Liver (tissue), 9 donors: ENCODE results near the gene RAD51B. TPM values are rescaled to one million over a fixed set of nuclear protein-coding genes. Genes with fewer than 3 reads are reported as not detected.

Experiments used
- DNase-seq: peaks from one replicate; pipeline ENCODE4 v3.0.0-alpha.2; 2017; ENCODE audit warnings: low spot score
- H3K27ac ChIP-seq, 2 donors: one replicate each; pipeline ENCODE4 v1.7.0; 2013; ENCODE audit warnings: inconsistent platforms in 2 of 2, low read length in 2 of 2, control low read depth in 1 of 2, low read depth in 1 of 2, mild to moderate bottlenecking in 1 of 2
- H3K27me3 ChIP-seq, 4 donors: one replicate each; pipeline versions ENCODE4 v1.6.1 to v1.7.0; 2013; ENCODE audit warnings: low read length in 3 of 4, inconsistent platforms in 1 of 4, mild to moderate bottlenecking in 1 of 4, moderate library complexity in 1 of 4; ENCODE audit not compliant: control insufficient read depth in 4 of 4, insufficient read depth in 4 of 4
- H3K36me3 ChIP-seq, 4 donors: one replicate each; pipeline versions ENCODE4 v1.6.1 to v1.7.0; 2013; ENCODE audit warnings: low read length in 3 of 4, mild to moderate bottlenecking in 3 of 4, low read depth in 1 of 4, moderate library complexity in 1 of 4; ENCODE audit not compliant: control insufficient read depth in 4 of 4, insufficient read depth in 3 of 4
- H3K4me1 ChIP-seq, 4 donors: one replicate each; pipeline versions ENCODE4 v1.6.1 to v1.7.0; 2013; ENCODE audit warnings: low read length in 3 of 4, mild to moderate bottlenecking in 3 of 4, moderate library complexity in 1 of 4; ENCODE audit not compliant: control insufficient read depth in 4 of 4, insufficient read depth in 4 of 4
- H3K4me3 ChIP-seq, 3 donors: one replicate each; pipeline versions ENCODE4 v1.6.1 to v1.7.0; 2013; ENCODE audit warnings: low read length in 3 of 3, control low read depth in 1 of 3, low read depth in 1 of 3, mild to moderate bottlenecking in 1 of 3
- H3K9ac ChIP-seq, 2 donors: one replicate each; pipeline ENCODE4 v1.7.0; 2013; ENCODE audit warnings: low read length in 2 of 2, mild to moderate bottlenecking in 2 of 2, moderate library complexity in 2 of 2, control low read depth in 1 of 2, low read depth in 1 of 2
- H3K9me3 ChIP-seq, 4 donors: one replicate each; pipeline versions ENCODE4 v1.6.1 to v1.7.0; 2013; ENCODE audit warnings: low read length in 3 of 4; ENCODE audit not compliant: control insufficient read depth in 4 of 4
- EGR1 ChIP-seq, 2 donors: IDR thresholded peaks; 2 replicates each; pipeline ENCODE4 v1.6.1; 2016 to 2018; ENCODE audit warnings: antibody characterized with exemption in 2 of 2, low read depth in 2 of 2
- FOXA1 ChIP-seq: IDR thresholded peaks from 2 replicates; pipeline ENCODE4 v1.6.1; 2016; ENCODE audit warnings: antibody characterized with exemption
- FOXA2 ChIP-seq: IDR thresholded peaks from 2 replicates; pipeline ENCODE4 v1.6.1; 2016; ENCODE audit warnings: antibody characterized with exemption
- GABPA ChIP-seq, 2 donors: IDR thresholded peaks in 1 of 2; conservative IDR thresholded peaks in 1 of 2; 2 replicates each; pipeline ENCODE4 v1.6.1; 2016; ENCODE audit warnings: antibody characterized with exemption in 2 of 2, mild to moderate bottlenecking in 1 of 2, moderate library complexity in 1 of 2
- HNF4A ChIP-seq, 2 donors: conservative IDR thresholded peaks; 2 replicates each; pipeline ENCODE4 v1.6.1; 2016; ENCODE audit warnings: antibody characterized with exemption in 2 of 2, mild to moderate bottlenecking in 2 of 2
- HNF4G ChIP-seq: IDR thresholded peaks from 2 replicates; pipeline ENCODE4 v1.6.1; 2016; ENCODE audit warnings: antibody characterized with exemption
- JUND ChIP-seq, 2 donors: IDR thresholded peaks; 2 replicates each; pipeline ENCODE4 v1.6.1; 2016; ENCODE audit warnings: antibody characterized with exemption in 2 of 2
- NR2F2 ChIP-seq: IDR thresholded peaks from 2 replicates; pipeline ENCODE4 v1.6.1; 2016; ENCODE audit warnings: antibody characterized with exemption
- RAD21 ChIP-seq, 2 donors: IDR thresholded peaks; 2 replicates each; pipeline ENCODE4 v1.6.1; 2016; ENCODE audit warnings: antibody characterized with exemption in 2 of 2, mild to moderate bottlenecking in 2 of 2
- REST ChIP-seq: IDR thresholded peaks from 2 replicates; pipeline ENCODE4 v1.6.1; 2016; ENCODE audit warnings: antibody characterized with exemption, mild to moderate bottlenecking
- RXRA ChIP-seq, 2 donors: IDR thresholded peaks; 2 replicates each; pipeline ENCODE4 v1.6.1; 2017 to 2018; ENCODE audit warnings: antibody characterized with exemption in 2 of 2, mild to moderate bottlenecking in 1 of 2
- SP1 ChIP-seq: IDR thresholded peaks from 2 replicates; pipeline ENCODE4 v1.6.1; 2018; ENCODE audit warnings: antibody characterized with exemption, mild to moderate bottlenecking
- TAF1 ChIP-seq: conservative IDR thresholded peaks from 2 replicates; pipeline ENCODE4 v1.6.1; 2016; ENCODE audit warnings: antibody characterized with exemption, mild to moderate bottlenecking
- YY1 ChIP-seq: IDR thresholded peaks from 2 replicates; pipeline ENCODE4 v1.6.1; 2016; ENCODE audit warnings: antibody characterized with exemption, mild to moderate bottlenecking
- WGBS: extraction: QIAGEN DNeasy Blood & Tissue Kit; methylation state at CpG from one replicate; pipeline ENCODE4 v1.1.7; 2013; 5-methylcytosine and 5-hydroxymethylcytosine counted together
- polyA plus RNA-seq, 2 donors: library from polyadenylated mRNA; stranded (reverse) in 1 of 2; unstranded in 1 of 2; fragments of 200-250 nt in 1 of 2; fragments of >200 nt in 1 of 2; fragmentation: Nextera tagmentation in 1 of 2; extraction: Ambion mirVana in 1 of 2; gene quantifications; one replicate each; pipeline versions ENCODE4 v1.2.1 to v1.2.3, GENCODE V29; 2013 to 2015
- total RNA-seq, 2 donors: library from RNA; depleted of rRNA; stranded (reverse); fragments of >200 nt; gene quantifications; one replicate each; pipeline ENCODE4 v1.2.3, GENCODE V29; 2014
- TF ChIP-seq, protein P1 (sequence below): IDR thresholded peaks from 2 replicates; pipeline ENCODE4 v1.6.1; 2016; ENCODE audit warnings: antibody characterized with exemption
- TF ChIP-seq, protein P2 (sequence below): fragments of 150-350 bp; IDR thresholded peaks from 2 replicates; pipeline ENCODE4 v1.5.1; 2017; ENCODE audit warnings: improper control_type of control experiment, low read depth, low read length; ENCODE audit not compliant: missing input control
- TF ChIP-seq, protein P3 (sequence below): IDR thresholded peaks from 2 replicates; pipeline ENCODE4 v1.6.1; 2016; ENCODE audit warnings: antibody characterized with exemption
- TF ChIP-seq, protein P4 (sequence below): IDR thresholded peaks from 2 replicates; pipeline ENCODE4 v1.6.1; 2016; ENCODE audit warnings: antibody characterized with exemption
- donor health status: healthy.
- donor health status: healthy.
- donor health status: healthy.
- donor health status: healthy.
- donor health status: healthy.

The RAD51B gene
- total and polyA plus RNA-seq, 4 donors: 0.81 to 12.9 (median 2.4) TPM

DNA sequence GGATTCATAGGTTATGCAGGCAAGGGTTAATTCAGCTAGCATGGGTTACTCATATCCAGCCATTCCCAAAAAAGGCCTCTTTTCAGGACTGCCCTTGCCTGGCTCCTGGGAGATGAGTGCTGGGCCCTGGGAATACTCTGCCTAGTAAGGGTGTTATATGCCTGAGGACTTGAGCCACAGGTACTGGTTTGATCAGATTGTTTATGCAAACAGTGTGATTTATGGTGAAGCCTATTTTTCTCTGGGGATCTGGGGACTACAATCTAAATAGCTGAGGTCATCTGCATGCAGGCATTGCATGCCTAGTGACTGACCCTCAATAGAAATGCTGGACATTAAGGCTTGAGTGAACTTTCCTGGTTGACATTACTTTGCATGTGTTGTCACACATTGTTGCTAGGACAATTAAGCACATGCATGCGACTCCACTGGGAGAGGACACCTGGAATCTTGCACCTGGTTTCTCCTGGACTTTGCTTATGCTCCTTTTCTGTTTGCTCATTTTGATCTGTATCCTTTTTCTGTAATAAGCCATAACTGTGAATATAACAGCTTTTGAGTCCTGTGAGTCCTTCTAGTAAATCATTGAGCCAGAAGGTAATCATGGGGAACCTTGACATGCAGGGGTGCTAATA is 73.0 kb downstream of the RAD51B start:
- H3K4me3 ChIP-seq: no peak overlapping the region

More for the DNA sequence above, 73.0 kb downstream of the RAD51B start:
- no peak overlapping the region for H3K27ac ChIP-seq
- no peaks in the 10 kb centered on the region for H3K27me3 ChIP-seq
- no peak for DNase-seq
- no peak for TF ChIP-seq FOXA1
- TF ChIP-seq, protein P1, sequence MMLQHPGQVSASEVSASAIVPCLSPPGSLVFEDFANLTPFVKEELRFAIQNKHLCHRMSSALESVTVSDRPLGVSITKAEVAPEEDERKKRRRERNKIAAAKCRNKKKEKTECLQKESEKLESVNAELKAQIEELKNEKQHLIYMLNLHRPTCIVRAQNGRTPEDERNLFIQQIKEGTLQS: no peak
- no peak for TF ChIP-seq RXRA (IDR thresholded peaks at IDR 0.05)
- no peak for TF ChIP-seq GABPA (IDR thresholded peaks at IDR 0.05 in 1 of 2, conservative IDR thresholded peaks at IDR 0.05 in 1 of 2)
- TF ChIP-seq, protein P2, sequence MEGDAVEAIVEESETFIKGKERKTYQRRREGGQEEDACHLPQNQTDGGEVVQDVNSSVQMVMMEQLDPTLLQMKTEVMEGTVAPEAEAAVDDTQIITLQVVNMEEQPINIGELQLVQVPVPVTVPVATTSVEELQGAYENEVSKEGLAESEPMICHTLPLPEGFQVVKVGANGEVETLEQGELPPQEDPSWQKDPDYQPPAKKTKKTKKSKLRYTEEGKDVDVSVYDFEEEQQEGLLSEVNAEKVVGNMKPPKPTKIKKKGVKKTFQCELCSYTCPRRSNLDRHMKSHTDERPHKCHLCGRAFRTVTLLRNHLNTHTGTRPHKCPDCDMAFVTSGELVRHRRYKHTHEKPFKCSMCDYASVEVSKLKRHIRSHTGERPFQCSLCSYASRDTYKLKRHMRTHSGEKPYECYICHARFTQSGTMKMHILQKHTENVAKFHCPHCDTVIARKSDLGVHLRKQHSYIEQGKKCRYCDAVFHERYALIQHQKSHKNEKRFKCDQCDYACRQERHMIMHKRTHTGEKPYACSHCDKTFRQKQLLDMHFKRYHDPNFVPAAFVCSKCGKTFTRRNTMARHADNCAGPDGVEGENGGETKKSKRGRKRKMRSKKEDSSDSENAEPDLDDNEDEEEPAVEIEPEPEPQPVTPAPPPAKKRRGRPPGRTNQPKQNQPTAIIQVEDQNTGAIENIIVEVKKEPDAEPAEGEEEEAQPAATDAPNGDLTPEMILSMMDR: no peak
- TF ChIP-seq, protein P3, sequence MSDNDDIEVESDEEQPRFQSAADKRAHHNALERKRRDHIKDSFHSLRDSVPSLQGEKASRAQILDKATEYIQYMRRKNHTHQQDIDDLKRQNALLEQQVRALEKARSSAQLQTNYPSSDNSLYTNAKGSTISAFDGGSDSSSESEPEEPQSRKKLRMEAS: no peak
- no peak for TF ChIP-seq YY1
- TF ChIP-seq REST: no peak
- no peak for TF ChIP-seq JUND (IDR thresholded peaks at IDR 0.05)
- TF ChIP-seq, protein P4, sequence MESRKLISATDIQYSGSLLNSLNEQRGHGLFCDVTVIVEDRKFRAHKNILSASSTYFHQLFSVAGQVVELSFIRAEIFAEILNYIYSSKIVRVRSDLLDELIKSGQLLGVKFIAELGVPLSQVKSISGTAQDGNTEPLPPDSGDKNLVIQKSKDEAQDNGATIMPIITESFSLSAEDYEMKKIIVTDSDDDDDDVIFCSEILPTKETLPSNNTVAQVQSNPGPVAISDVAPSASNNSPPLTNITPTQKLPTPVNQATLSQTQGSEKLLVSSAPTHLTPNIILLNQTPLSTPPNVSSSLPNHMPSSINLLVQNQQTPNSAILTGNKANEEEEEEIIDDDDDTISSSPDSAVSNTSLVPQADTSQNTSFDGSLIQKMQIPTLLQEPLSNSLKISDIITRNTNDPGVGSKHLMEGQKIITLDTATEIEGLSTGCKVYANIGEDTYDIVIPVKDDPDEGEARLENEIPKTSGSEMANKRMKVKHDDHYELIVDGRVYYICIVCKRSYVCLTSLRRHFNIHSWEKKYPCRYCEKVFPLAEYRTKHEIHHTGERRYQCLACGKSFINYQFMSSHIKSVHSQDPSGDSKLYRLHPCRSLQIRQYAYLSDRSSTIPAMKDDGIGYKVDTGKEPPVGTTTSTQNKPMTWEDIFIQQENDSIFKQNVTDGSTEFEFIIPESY: no peak
- TF ChIP-seq EGR1 (IDR thresholded peaks at IDR 0.05; ENCODE audit: low read depth in 2 of 2): no peak
- TF ChIP-seq TAF1: no peak
- TF ChIP-seq HNF4A (conservative IDR thresholded peaks at IDR 0.05): no peak
- TF ChIP-seq NR2F2: no peak
- no peak for TF ChIP-seq RAD21 (IDR thresholded peaks at IDR 0.05)
- TF ChIP-seq HNF4G: no peak
- no peak for TF ChIP-seq FOXA2
- TF ChIP-seq SP1: no peak
- H3K9ac ChIP-seq: no peak overlapping the region
- 88% methylated on average over 1 of the region's 1 CpG for WGBS
- no peaks in the 10 kb centered on the region for H3K9me3 ChIP-seq
- H3K4me1 ChIP-seq: no peaks in the 10 kb centered on the region
- no peaks in the 10 kb centered on the region for H3K36me3 ChIP-seq
